Epithelial cell of proximal tubule (primary cell): Measurements from ENCODE around the gene SLAMF9. TPM values are rescaled to one million over a fixed set of nuclear protein-coding genes. Genes with fewer than 3 reads are reported as not detected.

ENCODE experiments used
- DNase-seq: peaks from one replicate; pipeline ENCODE4 v3.0.0-alpha.2; 2011; ENCODE audit warnings: low read depth
- H3K4me3 ChIP-seq: 2 replicates; pipeline ENCODE4 v1.5.1; 2011; ENCODE audit warnings: low read depth, mild to moderate bottlenecking, low read length
- CTCF ChIP-seq: conservative IDR thresholded peaks from 2 replicates; pipeline ENCODE4 v1.5.1; 2012; ENCODE audit warnings: low read depth, mild to moderate bottlenecking, low read length
- total RNA-seq: library from RNA; depleted of rRNA; stranded (reverse); fragments of >200 nt; gene quantifications from 2 replicates; pipeline ENCODE4 v1.2.3, GENCODE V29; 2015

The SLAMF9 gene
- total RNA-seq, 1 donor from 2014 or later, result not detected

- TF ChIP-seq CTCF, result no peak
- peak overlapping the region; percentile 95 for H3K4me3 ChIP-seq
- DNase-seq, result no peak
Observed at GRCh38 chr1:159921700-159922504, 32.1 kb downstream of the SLAMF9 start.

GRCh38 chr1:159921251-159921650 is 32.8 kb downstream of the SLAMF9 start:
- no peak for TF ChIP-seq CTCF
- DNase-seq, result no peak
- no peak overlapping the region for H3K4me3 ChIP-seq

- no peak for TF ChIP-seq CTCF
- no peak for DNase-seq
- H3K4me3 ChIP-seq, result no peak overlapping the region
Observed at GRCh38 chr1:159920651-159921050, 33.4 kb downstream of the SLAMF9 start.

GRCh38 chr1:159920202-159920601 is 33.8 kb downstream of the SLAMF9 start:
- no peak overlapping the region for H3K4me3 ChIP-seq
- no peak for DNase-seq
- no peak for TF ChIP-seq CTCF

GRCh38 chr1:159919236-159919865 is 34.7 kb downstream of the SLAMF9 start:
- DNase-seq, result no peak
- no peak for TF ChIP-seq CTCF
- no peak overlapping the region for H3K4me3 ChIP-seq

- no peak for TF ChIP-seq CTCF
- no peak overlapping the region for H3K4me3 ChIP-seq
- no peak for DNase-seq
Observed at GRCh38 chr1:159918352-159919200, 35.5 kb downstream of the SLAMF9 start.
